Right lobe of liver (tissue), 6 donors: ENCODE data around the gene KCNIP3. TPM values are rescaled to one million over a fixed set of nuclear protein-coding genes. Genes with fewer than 3 reads are reported as not detected.
"Not testable (repeated sequence)": the region's sequence is repeated elsewhere in the genome, so short reads cannot be mapped to it uniquely, and the experiment has no call there.

Experiments used
- ATAC-seq, 4 donors: fragments of 200-7000 bp; cut with Tn5 transposase; one replicate each; pipeline ENCODE4 v1.9.1; 2020; ENCODE audit warnings: mild to moderate bottlenecking in 4 of 4, moderate library complexity in 4 of 4
- DNase-seq, 3 donors: peaks; one replicate each; pipeline ENCODE4 v3.0.0-alpha.2; 2020
- H3K27ac ChIP-seq, 3 donors: fragments of 200-600 bp; one replicate each; pipeline ENCODE4 v1.8.0; 2022
- H3K27me3 ChIP-seq, 2 donors: fragments of 200-600 bp; one replicate each; pipeline ENCODE4 v1.8.0; 2022
- H3K36me3 ChIP-seq, 4 donors: fragments of 200-600 bp; sonication (generic) in 1 of 4; one replicate each; pipeline versions ENCODE4 v1.5.1 to v1.8.0; 2017 to 2022; ENCODE audit warnings: control low read depth in 1 of 4
- H3K4me1 ChIP-seq, 4 donors: fragments of 200-600 bp; sonication (generic) in 1 of 4; one replicate each; pipeline versions ENCODE4 v1.5.1 to v1.8.0; 2017 to 2022; ENCODE audit warnings: control low read depth in 1 of 4
- H3K4me3 ChIP-seq, 3 donors: fragments of 200-600 bp; one replicate each; pipeline ENCODE4 v1.8.0; 2022
- H3K9me3 ChIP-seq, 4 donors: fragments of 200-600 bp; sonication (generic) in 1 of 4; one replicate each; pipeline versions ENCODE4 v1.5.1 to v1.8.0; 2017 to 2022; ENCODE audit warnings: control low read depth in 1 of 4
- WGBS: methylation state at CpG from one replicate; pipeline ENCODE4 v1.1.6; 2018; ENCODE audit warnings: low coverage, low lambda C conversion rate; ENCODE audit not compliant: insufficient coverage; ENCODE audit errors: missing lambda C conversion rate; 5-methylcytosine and 5-hydroxymethylcytosine counted together
- intact Hi-C, 2 donors: fragments of 100-400 bp; cut with DNase I; formaldehyde crosslinking; loops; one replicate each; pipeline versions ENCODE4 v1.11.2 to v1.14.1; 2022
- total RNA-seq, 6 experiments: library from RNA; depleted of rRNA in 2 of 6; stranded (reverse); fragments of >200 nt in 2 of 6; fragmentation: NEBNext Ultra II Directional in 3 of 6; extraction: Animal tissue kit (Norgen Biotek cat#: 25700) in 3 of 6; gene quantifications; one replicate each; pipeline versions ENCODE4 v1.1.0 to v1.2.4, GENCODE V29; 2016 to 2023
- TF ChIP-seq, protein P1 (sequence below), 4 donors: fragments of 200-600 bp in 3 of 4; fragments of 450-650 bp in 1 of 4; IDR thresholded peaks; one replicate each; pipeline versions ENCODE4 v1.5.1 to v1.8.0; 2016 to 2022; ENCODE audit warnings: antibody characterized with exemption in 4 of 4, mild to moderate bottlenecking in 2 of 4
- donor health status: DM: no; HTN: yes; CAD: no.
- donor health status: DM: no; HTN: no; CAD: no.
- donor health status: DM: no; HTN: no; CAD: no.
- donor health status: DM: no; HTN: yes; CAD: no.
- donor health status: DM: no; HTN: yes; CAD: no.

KCNIP3 gene
- total RNA-seq, 6 experiments from 2014 or later = 0.46 to 3.3 (median 1.2) TPM

GRCh38 chr2:95403204-95403721 lies 106.1 kb downstream of the KCNIP3 start:
- WGBS = 0% methylated on average over 2 of the region's 5 CpGs
- Histone ChIP-seq H3K27ac (peak overlapping the region; percentile 79 to 86 (median 85)), H3K4me3 (peak overlapping the region; percentile 72 to 94 (median 92)), H3K4me1 (peaks cover 0 to 22% (median 9%) of the 10 kb centered on the region in 4 donors)
- H3K27me3 ChIP-seq, H3K36me3 ChIP-seq, intact Hi-C loops, H3K9me3 ChIP-seq: not testable (repeated sequence)
- peak; percentile 50 to 70 (median 68) for DNase-seq
- ATAC-seq = peak; percentile 76 to 81 (median 77)
- TF ChIP-seq, protein P1, sequence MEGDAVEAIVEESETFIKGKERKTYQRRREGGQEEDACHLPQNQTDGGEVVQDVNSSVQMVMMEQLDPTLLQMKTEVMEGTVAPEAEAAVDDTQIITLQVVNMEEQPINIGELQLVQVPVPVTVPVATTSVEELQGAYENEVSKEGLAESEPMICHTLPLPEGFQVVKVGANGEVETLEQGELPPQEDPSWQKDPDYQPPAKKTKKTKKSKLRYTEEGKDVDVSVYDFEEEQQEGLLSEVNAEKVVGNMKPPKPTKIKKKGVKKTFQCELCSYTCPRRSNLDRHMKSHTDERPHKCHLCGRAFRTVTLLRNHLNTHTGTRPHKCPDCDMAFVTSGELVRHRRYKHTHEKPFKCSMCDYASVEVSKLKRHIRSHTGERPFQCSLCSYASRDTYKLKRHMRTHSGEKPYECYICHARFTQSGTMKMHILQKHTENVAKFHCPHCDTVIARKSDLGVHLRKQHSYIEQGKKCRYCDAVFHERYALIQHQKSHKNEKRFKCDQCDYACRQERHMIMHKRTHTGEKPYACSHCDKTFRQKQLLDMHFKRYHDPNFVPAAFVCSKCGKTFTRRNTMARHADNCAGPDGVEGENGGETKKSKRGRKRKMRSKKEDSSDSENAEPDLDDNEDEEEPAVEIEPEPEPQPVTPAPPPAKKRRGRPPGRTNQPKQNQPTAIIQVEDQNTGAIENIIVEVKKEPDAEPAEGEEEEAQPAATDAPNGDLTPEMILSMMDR (IDR thresholded peaks at IDR 0.05) = peak; percentile 29 to 59 (median 52)

DNA sequence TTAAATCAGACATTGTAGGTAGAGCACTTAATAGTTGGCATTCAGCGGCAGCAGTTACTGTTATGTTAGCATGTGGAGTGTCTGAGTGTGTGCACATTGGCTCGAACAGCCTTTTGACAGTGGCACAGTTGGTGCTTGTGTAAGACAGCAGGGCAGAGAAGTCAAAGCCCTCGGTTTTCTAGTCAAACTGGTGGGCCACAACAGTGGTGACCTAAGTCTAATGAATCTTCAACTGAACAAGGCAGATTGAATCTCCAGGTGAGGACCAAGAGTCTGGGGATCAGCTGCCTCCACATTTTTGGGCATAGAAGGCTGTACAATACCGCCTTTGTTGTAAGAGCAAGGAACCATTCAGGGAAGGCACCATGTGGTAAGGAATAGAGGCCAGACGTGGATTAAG lies 106.7 kb downstream of the KCNIP3 start:
- ATAC-seq = not testable (repeated sequence)
- H3K4me1 ChIP-seq = peaks cover 0 to 22% (median 9%) of the 10 kb centered on the region in 4 donors
- 56% methylated on average over 5 of the region's 5 CpGs for WGBS

DNA sequence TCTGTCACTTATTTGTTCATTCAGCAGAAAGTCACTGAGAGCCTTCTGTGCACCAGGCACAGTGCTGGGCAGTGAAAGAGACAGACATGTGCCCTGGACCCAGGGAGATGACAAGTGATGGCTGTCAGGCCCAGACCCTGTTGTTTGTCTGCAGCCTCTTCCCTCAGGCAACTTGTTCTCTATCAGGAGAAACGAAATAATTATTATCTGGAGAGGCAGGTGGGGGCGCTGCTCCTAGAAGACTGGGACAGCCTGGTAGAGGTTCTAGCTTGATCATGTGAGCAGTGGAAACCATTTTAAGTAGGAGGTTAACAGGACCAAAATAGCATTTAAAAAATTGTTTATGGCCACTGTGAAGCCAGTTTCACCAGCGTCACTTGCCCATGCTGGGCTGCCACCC lies 107.5 kb downstream of the KCNIP3 start:
- H3K9me3 ChIP-seq, H3K27ac ChIP-seq, DNase-seq, intact Hi-C loops, H3K27me3 ChIP-seq, ATAC-seq, H3K4me3 ChIP-seq, H3K36me3 ChIP-seq: not testable (repeated sequence)
- peaks cover 0 to 22% (median 9%) of the 10 kb centered on the region in 4 donors for H3K4me1 ChIP-seq
- WGBS = 80% methylated on average over 3 of the region's 3 CpGs

More for the DNA sequence above, 106.7 kb downstream of the KCNIP3 start:
- H3K27me3 ChIP-seq, DNase-seq, H3K9me3 ChIP-seq, intact Hi-C loops, H3K36me3 ChIP-seq: not testable (repeated sequence)
- Histone ChIP-seq H3K4me3 (peak overlapping the region; percentile 72 to 94 (median 92)), H3K27ac (peak overlapping the region in 1 of 3 donors; percentile 79)

- WGBS = 95% methylated on average over 3 of the region's 5 CpGs
- H3K9me3 ChIP-seq, DNase-seq, H3K4me3 ChIP-seq, intact Hi-C loops, H3K27me3 ChIP-seq, H3K27ac ChIP-seq, H3K36me3 ChIP-seq, H3K4me1 ChIP-seq, ATAC-seq: not testable (repeated sequence)
Measured at GRCh38 chr2:95411239-95411638, 114.1 kb downstream of the KCNIP3 start.

GRCh38 chr2:95414015-95414594 lies 117.0 kb downstream of the KCNIP3 start:
- H3K4me3 ChIP-seq, H3K27me3 ChIP-seq, H3K4me1 ChIP-seq, H3K9me3 ChIP-seq, intact Hi-C loops, H3K27ac ChIP-seq, H3K36me3 ChIP-seq: not testable (repeated sequence)
- peak; percentile 95 to 99 (median 97) for ATAC-seq
- WGBS = 11% methylated on average over 4 of the region's 9 CpGs
- TF ChIP-seq, protein P1 (IDR thresholded peaks at IDR 0.05) = peak; percentile 81 to 90 (median 82)
- peak; percentile 81 to 84 (median 82) for DNase-seq

DNA sequence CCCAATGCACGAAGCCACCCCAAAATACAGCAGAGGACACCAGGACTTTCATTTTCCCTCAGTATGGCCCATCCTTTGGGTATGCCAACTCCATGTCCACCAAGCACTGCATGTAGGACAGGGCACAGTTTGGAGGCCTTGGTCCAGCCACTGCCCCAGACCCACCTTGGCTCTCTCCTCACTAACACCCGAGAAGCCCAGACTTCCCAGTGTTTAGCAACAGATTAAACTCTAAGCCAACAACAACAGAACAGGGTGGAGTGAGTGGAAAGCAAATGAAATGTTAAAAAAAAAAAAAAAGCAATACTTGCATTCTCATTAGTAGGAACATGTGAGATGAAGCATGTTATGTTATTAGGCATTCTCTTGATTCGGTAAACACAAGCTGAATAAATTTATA lies 118.0 kb downstream of the KCNIP3 start:
- H3K4me3 ChIP-seq, ATAC-seq, H3K36me3 ChIP-seq, H3K4me1 ChIP-seq, intact Hi-C loops, H3K9me3 ChIP-seq, H3K27ac ChIP-seq, DNase-seq, H3K27me3 ChIP-seq: not testable (repeated sequence)
- WGBS = 69% methylated on average over 3 of the region's 3 CpGs

GRCh38 chr2:95415561-95415960 lies 118.4 kb downstream of the KCNIP3 start:
- H3K36me3 ChIP-seq, H3K4me3 ChIP-seq, H3K4me1 ChIP-seq, H3K27ac ChIP-seq, intact Hi-C loops, H3K9me3 ChIP-seq, H3K27me3 ChIP-seq, DNase-seq, ATAC-seq: not testable (repeated sequence)
- 82% methylated on average over 2 of the region's 16 CpGs for WGBS

GRCh38 chr2:95427196-95427867 lies 130.2 kb downstream of the KCNIP3 start:
- H3K36me3 ChIP-seq, ATAC-seq, H3K4me1 ChIP-seq, H3K4me3 ChIP-seq, H3K27me3 ChIP-seq, H3K27ac ChIP-seq, H3K9me3 ChIP-seq, DNase-seq, intact Hi-C loops: not testable (repeated sequence)
- no CpG with 5 or more reads among the region's 30 CpGs for WGBS

GRCh38 chr2:95429748-95430467 lies 132.8 kb downstream of the KCNIP3 start:
- ATAC-seq = peak; percentile 86 to 90 (median 88)
- intact Hi-C loops = not testable (repeated sequence)
- WGBS = no CpG with 5 or more reads among the region's 8 CpGs

More at GRCh38 chr2:95429748-95430467, 132.8 kb downstream of the KCNIP3 start:
- not testable (repeated sequence) for H3K9me3 ChIP-seq, H3K27ac ChIP-seq, H3K4me3 ChIP-seq, H3K4me1 ChIP-seq, DNase-seq, H3K27me3 ChIP-seq, H3K36me3 ChIP-seq
